IMR-90 (cell line): ENCODE measurements around the gene PNMA8B. TPM values are rescaled to one million over a fixed set of nuclear protein-coding genes. Genes with fewer than 3 reads are reported as not detected.

ENCODE experiments used
- ATAC-seq: fragments of 200-7000 bp; cut with Tn5 transposase; 2 replicates; pipeline ENCODE4 v1.9.1; 2020; ENCODE audit warnings: low read depth, mild to moderate bottlenecking, moderate library complexity
- BruUV-seq: library from RNA; stranded (reverse); fragments of 400-500 nt; replicated peaks from 2 replicates; lab custom pipeline; 2021; lab: Mats Ljungman, UMichigan
- CTCF ChIA-PET: fragments of 300-600 bp; formaldehyde crosslinking; extraction: SDS; loops from one replicate; lab custom pipeline; 2021; ENCODE audit warnings: antibody characterized with exemption; lab: Yijun Ruan, JAX
- POLR2A ChIA-PET: fragments of 300-600 bp; sonication (Branson Sonifier 250); formaldehyde crosslinking; loops from one replicate; lab custom pipeline; 2022; ENCODE audit warnings: antibody characterized with exemption; ENCODE audit not compliant: unreplicated experiment; lab: Charles Lee
- DNase-seq: peaks from one replicate; pipeline ENCODE4 v3.0.0; 2013
- H2AFZ ChIP-seq: replicated peaks from 2 replicates; pipeline ENCODE3; 2013; ENCODE audit warnings: low read length, mild to moderate bottlenecking; ENCODE audit not compliant: poor library complexity
- H2AK5ac ChIP-seq: 2 replicates; pipeline ENCODE4 v1.6.1; 2013; ENCODE audit warnings: low read depth, low read length, inconsistent platforms
- H2AK9ac ChIP-seq: replicated peaks from 2 replicates; pipeline ENCODE3; 2013; ENCODE audit warnings: mild to moderate bottlenecking, low read depth, low read length, moderate library complexity; ENCODE audit not compliant: poor library complexity
- H2BK120ac ChIP-seq: 2 replicates; pipeline ENCODE4 v1.6.1; 2013; ENCODE audit warnings: low read depth, low read length, inconsistent platforms
- H2BK15ac ChIP-seq: 3 replicates; pipeline ENCODE4 v1.6.1; 2013; ENCODE audit warnings: low read depth, low read length, inconsistent platforms
- H2BK20ac ChIP-seq: 2 replicates; pipeline ENCODE4 v1.6.1; 2013; ENCODE audit warnings: low read depth, mild to moderate bottlenecking, inconsistent platforms, low read length, moderate library complexity
- H2BK5ac ChIP-seq: 2 replicates; pipeline ENCODE4 v1.6.1; 2013; ENCODE audit warnings: mild to moderate bottlenecking, low read depth, low read length, inconsistent platforms; ENCODE audit not compliant: poor library complexity, severe bottlenecking
- H3K14ac ChIP-seq: replicated peaks from 2 replicates; pipeline ENCODE4 v1.6.1; 2013; ENCODE audit warnings: low read depth, low read length, inconsistent platforms
- H3K18ac ChIP-seq: 2 replicates; pipeline ENCODE4 v1.6.1; 2013; ENCODE audit warnings: low read depth, low read length, control low read depth
- H3K23ac ChIP-seq: 2 replicates; pipeline ENCODE4 v1.6.1; 2013; ENCODE audit warnings: low read depth, low read length, inconsistent platforms
- H3K27ac ChIP-seq: 2 replicates; pipeline ENCODE4 v1.5.1; 2013; ENCODE audit warnings: mild to moderate bottlenecking, control low read depth, low read length; ENCODE audit not compliant: insufficient read depth
- H3K27me3 ChIP-seq: 2 replicates; pipeline ENCODE4 v1.6.1; 2013; ENCODE audit warnings: low read length; ENCODE audit not compliant: control insufficient read depth, insufficient read depth
- H3K36me3 ChIP-seq: 2 replicates; pipeline ENCODE4 v1.6.1; 2013; ENCODE audit warnings: low read length, mixed read lengths; ENCODE audit not compliant: control insufficient read depth, insufficient read depth
- H3K4ac ChIP-seq: 2 replicates; pipeline ENCODE4 v1.6.1; 2013; ENCODE audit warnings: low read depth, low read length, inconsistent platforms
- H3K4me1 ChIP-seq: 2 replicates; pipeline ENCODE4 v1.6.1; 2013; ENCODE audit warnings: low read length, mixed read lengths; ENCODE audit not compliant: control insufficient read depth, insufficient read depth
- H3K4me2 ChIP-seq: 2 replicates; pipeline ENCODE4 v1.6.1; 2013; ENCODE audit warnings: low read depth, mild to moderate bottlenecking, control low read depth, low read length, moderate library complexity
- H3K4me3 ChIP-seq: 2 replicates; pipeline ENCODE4 v1.5.1; 2013; ENCODE audit warnings: low read depth, mild to moderate bottlenecking, control low read depth, low read length, moderate library complexity; ENCODE audit not compliant: insufficient read depth
- H3K56ac ChIP-seq: 2 replicates; pipeline ENCODE4 v1.6.1; 2013; ENCODE audit warnings: low read length, inconsistent platforms; ENCODE audit not compliant: insufficient read depth; ENCODE audit errors: extremely low read depth
- H3K79me1 ChIP-seq, 2 experiments: 2 replicates each; pipeline ENCODE4 v1.6.1; 2013; ENCODE audit warnings: low read length in 2 of 2, inconsistent platforms in 1 of 2, low read depth in 1 of 2
- H3K9ac ChIP-seq: 2 replicates; pipeline ENCODE4 v1.6.1; 2013; ENCODE audit warnings: low read depth, low read length, control low read depth
- H3K9me1 ChIP-seq: 2 replicates; pipeline ENCODE4 v1.6.1; 2013; ENCODE audit warnings: low read length, inconsistent platforms; ENCODE audit not compliant: insufficient read depth
- H3K9me3 ChIP-seq: 2 replicates; pipeline ENCODE4 v1.6.1; 2013; ENCODE audit warnings: low read length; ENCODE audit not compliant: control insufficient read depth, insufficient read depth
- H4K20me1 ChIP-seq: 2 replicates; pipeline ENCODE4 v1.6.1; 2013; ENCODE audit warnings: low read length, inconsistent platforms; ENCODE audit not compliant: insufficient read depth
- H4K5ac ChIP-seq: 2 replicates; pipeline ENCODE4 v1.6.1; 2013; ENCODE audit warnings: mild to moderate bottlenecking, low read depth, low read length, control low read depth
- H4K8ac ChIP-seq, 2 experiments: 2 replicates each; pipeline ENCODE4 v1.6.1; 2013; ENCODE audit warnings: low read depth in 2 of 2, low read length in 2 of 2, control low read depth in 1 of 2, inconsistent platforms in 1 of 2
- H4K91ac ChIP-seq: 2 replicates; pipeline ENCODE4 v1.6.1; 2013; ENCODE audit warnings: low read depth, low read length, inconsistent platforms; ENCODE audit not compliant: insufficient read depth
- BHLHE40 ChIP-seq: fragments of 150-350 bp; IDR thresholded peaks from 2 replicates; pipeline ENCODE4 v1.6.1; 2016; ENCODE audit warnings: mild to moderate bottlenecking, low read depth, low read length
- FOS ChIP-seq: fragments of 150-350 bp; IDR thresholded peaks from 2 replicates; pipeline ENCODE4 v1.6.1; 2016; ENCODE audit warnings: low read depth, low read length
- NFE2L2 ChIP-seq: fragments of 150-350 bp; IDR thresholded peaks from 2 replicates; pipeline ENCODE4 v1.6.1; 2016; ENCODE audit warnings: low read depth, mild to moderate bottlenecking, low read length
- WGBS, 2 experiments: methylation state at CpG; one replicate each; pipeline versions ENCODE4 v1.1.5 to v1.1.7; 2013; ENCODE audit warnings: missing lambda C conversion rate in 2 of 2; ENCODE audit not compliant: insufficient read length in 1 of 2; ENCODE audit errors: extremely low coverage in 2 of 2; 5-methylcytosine and 5-hydroxymethylcytosine counted together
- dilution Hi-C: fragments of 300-500 bp; cut with HindIII; formaldehyde crosslinking; loops from one replicate; pipeline ENCODE4 v1.14.3; 2018; ENCODE audit warnings: low sequenced_read_pairs; ENCODE audit not compliant: unreplicated experiment
- in situ Hi-C: fragments of 300-500 bp; cut with MboI; formaldehyde crosslinking; loops from 3 replicates; pipeline ENCODE4 v1.14.3; 2019; ENCODE audit warnings: low sequenced_read_pairs, inconsistent platforms, mixed read lengths
- intact Hi-C: fragments of 100-400 bp; cut with micrococcal nuclease; formaldehyde crosslinking; loops from 2 replicates; pipeline ENCODE4 v1.10.0; 2022
- polyA plus RNA-seq, 3 experiments: library from polyadenylated mRNA; depleted of rRNA; stranded (reverse); fragments of >200 nt; gene quantifications; 2 replicates each; pipeline ENCODE4 v1.2.3, GENCODE V29; 2012; ENCODE audit warnings: low replicate concordance in 1 of 3
- total RNA-seq: library from RNA; depleted of rRNA; stranded (reverse); fragments of >200 nt; gene quantifications from 2 replicates; pipeline ENCODE4 v1.2.3, GENCODE V29; 2012

PNMA8B gene
- total and polyA plus RNA-seq, 2 of the 4 experiments (the other 2 are of a cell fraction): 0.12 to 0.18 TPM

GRCh38 chr19:46460981-46461380, 34.7 kb downstream of the PNMA8B start:
- no peak overlapping the region for H3K14ac ChIP-seq
- H3K4me1 ChIP-seq: peaks cover 3% of the 10 kb centered on the region; the same call in 1 of the 2 replicates
- no peak overlapping the region for H3K18ac ChIP-seq
- H3K23ac ChIP-seq: no peak overlapping the region
- no peak overlapping the region for H3K4ac ChIP-seq
- H4K91ac ChIP-seq: no peak overlapping the region
- intact Hi-C loops (no loop called here), dilution Hi-C loops (no loop called here), in situ Hi-C loops (no loop called here)
- no peak overlapping the region for H4K8ac ChIP-seq
- no TSS peak for BruUV-seq
- no peak overlapping the region for H2AFZ ChIP-seq
- no peak overlapping the region for H3K4me2 ChIP-seq
- H3K36me3 ChIP-seq: no peaks in the 10 kb centered on the region
- H3K9me3 ChIP-seq: no peaks in the 10 kb centered on the region
- ATAC-seq: no peak
- no peak overlapping the region for H2AK9ac ChIP-seq
- H3K27ac ChIP-seq: no peak overlapping the region
- H2BK120ac ChIP-seq: no peak overlapping the region
- no peaks in the 10 kb centered on the region for H3K79me1 ChIP-seq
- no peak overlapping the region for H4K5ac ChIP-seq
- no peaks in the 10 kb centered on the region for H4K20me1 ChIP-seq
- H3K27me3 ChIP-seq: peaks cover 13% of the 10 kb centered on the region
- no peak overlapping the region for H2AK5ac ChIP-seq
- H3K4me3 ChIP-seq: no peak overlapping the region
- no peak overlapping the region for H3K56ac ChIP-seq
- 80% methylated on average over 1 of the region's 1 CpG; no CpG with 5 or more reads in 1 of the 2 experiments for WGBS, 2 experiments
- no peak overlapping the region for H3K9ac ChIP-seq
- no peak overlapping the region for H2BK20ac ChIP-seq
- TF ChIP-seq BHLHE40: no peak
- TF ChIP-seq NFE2L2: no peak
- no peak for TF ChIP-seq FOS
- no peak overlapping the region for H2BK5ac ChIP-seq
- DNase-seq: no peak
- no peaks in the 10 kb centered on the region for H3K9me1 ChIP-seq
- ChIA-PET CTCF (no interaction called here), POLR2A (no interaction called here)
- no peak overlapping the region for H2BK15ac ChIP-seq
